Smooth muscle cell of trachea (primary cell): ENCODE measurements around the gene FCHSD1. TPM values are rescaled to one million over a fixed set of nuclear protein-coding genes. Genes with fewer than 3 reads are reported as not detected.

Experiments used
- total RNA-seq: library from RNA; depleted of rRNA; stranded (reverse); fragments of >200 nt; gene quantifications from 2 replicates; pipeline ENCODE4 v1.2.1, GENCODE V29; 2014

Gene FCHSD1
- total RNA-seq: 39.9 and 46.5 TPM in 2 replicates

GRCh38 chr5:141650851-141651727, at the start of gene FCHSD1:
TSS of gene FCHSD1 (minus strand) at chr5:141651418. CDS start at chr5:141651368, 50 bp downstream.

DNA sequence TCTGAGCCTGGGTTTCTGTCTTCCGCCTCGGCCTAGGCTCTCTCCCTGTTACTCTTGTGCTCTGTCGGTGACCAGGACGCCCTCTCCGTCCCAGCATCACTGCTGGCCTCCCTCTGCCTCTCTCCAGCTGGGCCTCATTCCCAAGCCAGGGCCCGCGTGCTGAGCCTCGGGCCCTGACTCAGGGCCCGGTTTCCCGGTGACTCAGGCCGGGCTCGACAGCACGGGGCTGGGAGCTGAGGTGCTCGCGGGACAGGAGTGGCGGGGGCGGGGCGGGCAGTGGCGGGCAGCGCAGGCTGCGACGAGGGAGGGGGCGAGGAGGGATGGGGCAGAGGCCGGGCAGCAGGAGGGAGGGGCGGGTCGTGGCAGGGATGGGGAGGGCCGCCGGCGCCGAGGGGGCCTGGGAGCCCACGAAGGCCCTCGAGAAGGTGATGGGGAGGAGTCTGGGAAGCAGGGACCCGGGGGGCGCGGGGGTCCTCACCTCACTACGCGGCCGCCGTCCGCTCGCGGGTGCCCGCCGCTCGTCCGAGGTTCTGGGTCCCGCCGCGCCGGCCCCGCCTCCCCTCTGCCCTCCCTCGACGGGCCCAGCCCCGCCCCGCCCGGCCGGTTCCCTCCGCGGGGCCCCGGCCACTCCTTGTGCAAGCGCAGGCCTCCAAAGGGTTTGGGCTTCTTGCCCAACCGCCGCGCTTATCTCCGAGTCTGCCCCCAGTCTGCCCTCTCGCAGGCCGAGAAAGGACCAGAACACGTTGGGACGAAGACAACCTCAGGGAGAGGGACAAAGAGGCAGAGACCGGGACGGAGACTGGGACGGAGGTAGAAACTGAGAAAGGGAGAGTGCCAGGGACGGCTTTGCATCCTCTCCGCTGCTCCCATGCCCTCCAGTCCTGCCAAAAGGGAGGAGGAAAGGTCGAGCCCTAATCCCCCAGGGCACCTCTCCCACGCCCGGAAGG, 30.8 kb upstream of the FCHSD1 start, which contains the start of gene ARAP3:
ARAP3 (minus strand) TSS at position 536 of the 947 bp plus-strand sequence. CDS start 1,744 bp downstream, outside the sequence.

DNA sequence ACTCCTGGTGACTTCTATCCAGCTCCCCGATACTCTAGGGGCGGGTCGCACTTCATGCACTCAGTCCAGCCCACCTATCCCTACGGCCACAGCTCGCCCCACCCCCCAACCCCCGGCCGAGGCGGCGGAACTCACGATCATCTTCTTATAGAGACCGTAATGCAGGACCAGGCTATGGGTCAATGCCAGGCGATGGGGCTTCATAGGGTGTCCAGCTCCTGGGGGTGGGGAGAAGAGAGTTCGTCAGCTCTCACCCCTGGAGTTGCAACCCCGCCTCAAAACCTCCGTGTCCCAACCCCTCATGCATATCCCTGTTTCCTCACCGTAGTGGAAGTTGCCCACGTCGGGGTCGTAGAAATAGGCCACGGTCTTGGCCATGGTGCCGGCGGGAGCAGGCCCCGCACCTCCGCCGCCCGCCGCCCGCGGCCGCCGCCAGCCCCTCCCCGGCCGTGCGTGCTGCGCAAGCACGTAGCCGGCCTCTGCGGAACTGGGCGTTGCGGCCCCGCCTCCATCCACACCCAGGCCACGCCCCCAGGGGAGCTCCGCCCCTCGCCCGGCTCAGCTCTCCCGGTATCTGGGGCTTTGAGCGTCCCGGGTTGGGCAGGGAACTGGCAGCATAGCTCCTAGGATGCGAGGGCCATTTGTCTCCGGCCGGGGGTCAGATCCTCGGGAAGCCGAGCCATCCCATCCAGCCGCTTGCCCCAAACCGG, 14.7 kb downstream of the FCHSD1 start, which contains the start of the genes HDAC3 and RELL2:
HDAC3 (minus strand) TSS at position 437 of the 710 bp plus-strand sequence; CDS start at position 378, 59 bp downstream.
RELL2 (plus strand) TSS at position 585 of the 710 bp plus-strand sequence. CDS start 1,229 bp downstream, outside the sequence.

GRCh38 chr5:141618804-141619554, 32.2 kb downstream of the FCHSD1 start, which contains the start of gene DIAPH1:
TSS of gene DIAPH1 (minus strand) at chr5:141619000. CDS start at chr5:141618914, 86 bp downstream.

Other genes with a start within 250 kb of the FCHSD1 start
- 7.4 and 8.0 TPM in 2 replicates for gene PCDHGA9, start 248.6 kb downstream of the FCHSD1 start, total RNA-seq
- 5.1 and 6.5 TPM in 2 replicates for gene PCDHGB6, start 243.4 kb downstream of the FCHSD1 start, total RNA-seq
- 13.8 and 14.7 TPM in 2 replicates for gene PCDHGA10, start 238.4 kb downstream of the FCHSD1 start, total RNA-seq
- gene PCDHGB7, start 233.7 kb downstream of the FCHSD1 start, total RNA-seq: 15.7 and 16.4 TPM in 2 replicates
- gene PCDHGA11, start 230.4 kb downstream of the FCHSD1 start, total RNA-seq: 23.0 and 26.9 TPM in 2 replicates
- gene PCDHGA12, start 220.9 kb downstream of the FCHSD1 start, total RNA-seq: 26.0 and 35.4 TPM in 2 replicates
- gene PCDHGC3, start 175.5 kb downstream of the FCHSD1 start, total RNA-seq: 94.1 and 137 TPM in 2 replicates
- 4.5 and 6.0 TPM in 2 replicates for gene PCDHGC4, start 166.4 kb downstream of the FCHSD1 start, total RNA-seq
- gene PCDHGC5, start 162.3 kb downstream of the FCHSD1 start, total RNA-seq: 7.9 and 8.1 TPM in 2 replicates
- 22.0 and 46.4 TPM in 2 replicates for gene DIAPH1, start 32.4 kb downstream of the FCHSD1 start, total RNA-seq
- gene HDAC3, start 14.6 kb downstream of the FCHSD1 start, total RNA-seq: 63.0 and 67.6 TPM in 2 replicates
- 2.2 and 2.3 TPM in 2 replicates for gene RELL2, start 14.4 kb downstream of the FCHSD1 start, total RNA-seq
- 4.5 and 6.8 TPM in 2 replicates for gene ARAP3, start 30.8 kb upstream of the FCHSD1 start, total RNA-seq
- 0.33 and 0.58 TPM in 2 replicates for gene PCDH1, start 227.0 kb upstream of the FCHSD1 start, total RNA-seq